Transverse colon (tissue), 4 donors: Measurements from ENCODE around the gene TTC3.
A peak's percentile ranks its signal among the peaks of the same experiment; 100 is the strongest.

Source experiments
- CTCF ChIP-seq, 5 experiments: fragments of 200-600 bp in 3 of 5; fragments of 450-650 bp in 2 of 5; sonication (generic) in 3 of 5; IDR thresholded peaks; 1 replicate in 2 of 5; 2 replicates in 3 of 5; pipeline ENCODE4 v1.5.1; 2016 to 2017; ENCODE audit warnings: antibody characterized with exemption in 5 of 5, inconsistent platforms in 3 of 5, mild to moderate bottlenecking in 2 of 5, moderate library complexity in 1 of 5
- POLR2A ChIP-seq: fragments of 450-650 bp; IDR thresholded peaks from one replicate; pipeline ENCODE4 v1.6.1; 2016; ENCODE audit warnings: antibody characterized with exemption, mild to moderate bottlenecking, moderate library complexity
- POLR2AphosphoS5 ChIP-seq, 3 donors: sonication (generic); formaldehyde crosslinking; IDR thresholded peaks; one replicate each; pipeline ENCODE4 v1.6.1; 2016; ENCODE audit warnings: antibody characterized with exemption in 3 of 3

DNA sequence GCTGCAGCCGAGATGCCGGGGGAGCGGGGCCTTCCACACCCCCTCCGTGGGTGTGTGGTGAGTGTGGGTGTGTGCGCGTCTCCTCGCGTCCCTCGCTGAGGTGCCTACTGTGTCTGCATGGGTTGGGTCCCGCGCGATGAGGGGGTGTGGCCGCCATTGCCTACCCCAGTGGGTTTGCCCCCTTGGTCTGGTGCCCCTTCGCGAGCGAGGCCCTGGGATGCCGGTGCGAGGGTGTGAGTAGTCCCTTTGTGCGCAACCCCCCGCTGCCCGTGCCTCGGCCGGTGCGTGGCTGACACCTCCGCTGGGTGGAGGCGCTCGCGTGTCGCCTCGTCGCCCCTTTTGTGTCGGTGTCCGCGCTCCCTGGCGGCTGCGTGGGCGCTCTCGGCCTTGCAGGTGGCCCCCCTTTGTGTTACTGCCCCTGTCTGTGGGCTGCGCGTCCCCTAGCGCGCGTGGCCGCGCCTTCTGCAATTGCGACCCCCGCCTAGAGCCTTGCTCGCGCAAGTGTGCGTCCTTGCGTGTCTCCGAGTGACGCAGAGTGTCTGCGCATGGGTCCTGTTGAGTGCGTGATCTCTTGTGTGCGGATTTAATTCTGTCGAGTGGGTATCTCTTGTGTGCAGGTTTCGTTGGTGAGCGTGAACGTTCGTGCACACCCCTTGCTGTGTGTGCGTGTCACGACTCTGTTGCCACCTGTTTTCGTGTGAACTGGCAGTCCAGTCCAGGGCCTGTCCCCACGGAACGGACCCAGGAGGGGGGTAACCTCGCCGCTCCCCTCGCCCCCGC is 553 bp downstream of the TTC3 start:
- TF ChIP-seq POLR2A, result no peak
- TF ChIP-seq CTCF (IDR thresholded peaks at IDR 0.05), result peak in 2 of 5 experiments; percentile 8 to 30
- peak in 2 of 3 donors; percentile 20 to 32 for TF ChIP-seq POLR2AphosphoS5 (IDR thresholded peaks at IDR 0.05)
